Nucleus accumbens (tissue), 56 donors: ENCODE results near the gene STX8.

ENCODE experiments used
- DNase-seq, 56 donors: peaks; one replicate each; lab custom pipeline; 2025; lab: John Stamatoyannopoulos, UW

STX8 gene

DNA sequence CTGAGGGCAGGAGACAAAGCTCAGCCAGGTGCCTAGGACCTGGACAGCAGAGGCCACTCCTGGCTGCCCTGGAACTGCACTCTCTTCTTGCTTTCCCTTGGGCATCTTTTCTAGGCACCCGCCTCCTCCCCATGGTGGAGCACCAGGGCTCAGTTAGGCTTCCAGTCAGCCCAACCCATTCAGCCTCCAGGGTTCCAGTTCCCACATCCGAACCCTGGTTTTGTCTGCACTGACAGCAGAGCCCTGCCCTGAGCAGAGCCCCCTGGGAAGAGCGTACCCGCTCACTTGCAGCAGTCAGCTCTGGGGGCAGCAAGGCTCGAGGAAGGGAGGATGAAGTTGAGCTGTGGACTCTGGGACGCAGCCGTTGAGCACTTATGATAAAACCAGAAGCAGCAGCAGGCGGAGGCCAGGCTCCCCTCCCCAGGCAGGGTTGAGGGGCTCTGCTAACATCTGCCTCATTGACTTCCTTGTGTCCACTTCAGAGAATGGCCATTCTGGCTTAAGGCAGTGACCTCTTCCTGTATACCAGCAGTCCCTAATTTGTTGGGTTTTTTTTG lies 341.2 kb downstream of the STX8 start:
- DNase-seq = no peak

DNA sequence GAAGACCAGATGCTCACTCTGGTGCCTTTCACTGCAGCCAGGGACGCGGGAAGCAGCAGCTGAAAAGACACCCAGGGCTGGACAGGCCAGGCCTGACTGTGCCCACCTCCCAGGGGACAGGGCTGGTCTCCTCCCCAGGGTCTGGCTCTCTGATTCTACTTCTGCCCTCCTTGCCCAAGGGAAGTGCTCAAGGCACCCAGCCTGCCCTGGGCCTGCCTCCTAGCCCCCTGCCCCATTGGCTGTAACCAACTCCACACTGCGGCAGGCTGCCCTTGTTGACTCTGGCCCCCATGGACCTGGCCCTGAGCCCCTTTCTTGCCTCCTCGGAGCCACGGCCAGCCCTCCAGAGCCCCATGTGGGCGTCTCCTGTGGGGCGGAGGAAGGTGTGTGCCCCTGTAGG lies 341.9 kb downstream of the STX8 start:
- no peak for DNase-seq

DNA sequence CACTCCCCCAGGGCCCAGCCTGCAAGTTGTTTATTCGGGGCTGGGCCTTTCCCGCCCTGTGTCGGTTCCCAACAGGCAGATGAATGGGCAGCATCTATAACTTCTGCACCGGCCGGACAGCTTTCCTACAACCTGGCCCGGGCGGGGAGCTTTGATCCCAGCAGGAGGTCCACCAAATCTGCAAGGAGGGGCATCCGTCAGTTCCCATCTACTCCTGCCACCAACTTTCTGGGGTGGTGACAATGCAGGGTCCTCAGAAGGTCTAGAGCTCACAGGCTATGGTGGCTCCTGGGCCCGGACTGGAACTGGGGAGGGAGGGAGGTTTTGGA lies 342.4 kb downstream of the STX8 start:
- no peak for DNase-seq

DNA sequence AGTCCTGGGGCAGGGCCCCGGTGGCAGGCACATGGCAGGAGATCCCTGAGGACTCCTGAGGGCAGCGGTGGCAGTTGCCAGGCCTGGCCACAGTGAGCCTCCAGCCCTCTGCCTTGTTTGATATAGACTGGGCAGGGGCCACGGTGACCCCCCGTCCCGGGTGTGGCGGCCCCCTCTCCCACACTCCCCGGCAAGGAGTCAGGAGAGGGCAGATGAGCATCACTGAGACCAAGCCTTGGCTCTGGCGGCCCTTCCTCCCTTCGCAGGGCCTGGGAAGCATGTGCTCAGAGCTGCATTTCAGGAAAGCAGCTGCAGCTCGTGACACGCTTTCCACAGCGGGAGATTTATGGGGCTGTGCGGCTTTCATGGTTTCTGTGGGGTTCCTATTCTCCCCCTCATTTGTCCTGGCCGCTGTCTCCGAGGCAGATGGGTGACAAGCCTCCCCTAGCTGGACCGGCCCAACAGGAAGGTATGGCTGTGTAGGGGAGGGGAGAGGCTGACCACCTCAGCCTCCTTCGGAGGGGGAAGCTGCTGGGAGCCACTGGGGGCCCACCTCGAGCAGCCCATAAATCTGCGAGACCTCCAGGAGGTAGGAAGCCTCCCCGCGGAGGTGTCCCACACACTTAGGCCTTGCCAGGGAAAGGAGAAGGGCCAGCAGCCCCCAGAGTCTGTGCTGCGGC lies 342.9 kb downstream of the STX8 start:
- no peak for DNase-seq

DNA sequence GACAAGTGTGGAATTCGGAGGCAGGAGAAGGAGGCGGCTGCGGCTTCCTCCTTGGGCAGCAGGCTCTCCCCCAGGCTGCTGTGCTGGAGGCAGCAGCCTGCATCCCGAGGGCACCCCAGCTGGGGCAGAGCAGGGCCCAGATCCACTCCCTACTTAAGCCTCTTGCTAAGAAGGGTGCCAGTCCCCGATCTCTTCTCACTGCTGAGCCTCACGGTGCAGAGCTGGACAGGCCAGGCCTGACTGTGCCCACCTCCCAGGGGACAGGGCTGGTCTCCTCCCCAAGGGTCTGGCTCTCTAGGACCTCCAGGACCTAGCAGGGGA lies 343.5 kb downstream of the STX8 start:
- no peak for DNase-seq

DNA sequence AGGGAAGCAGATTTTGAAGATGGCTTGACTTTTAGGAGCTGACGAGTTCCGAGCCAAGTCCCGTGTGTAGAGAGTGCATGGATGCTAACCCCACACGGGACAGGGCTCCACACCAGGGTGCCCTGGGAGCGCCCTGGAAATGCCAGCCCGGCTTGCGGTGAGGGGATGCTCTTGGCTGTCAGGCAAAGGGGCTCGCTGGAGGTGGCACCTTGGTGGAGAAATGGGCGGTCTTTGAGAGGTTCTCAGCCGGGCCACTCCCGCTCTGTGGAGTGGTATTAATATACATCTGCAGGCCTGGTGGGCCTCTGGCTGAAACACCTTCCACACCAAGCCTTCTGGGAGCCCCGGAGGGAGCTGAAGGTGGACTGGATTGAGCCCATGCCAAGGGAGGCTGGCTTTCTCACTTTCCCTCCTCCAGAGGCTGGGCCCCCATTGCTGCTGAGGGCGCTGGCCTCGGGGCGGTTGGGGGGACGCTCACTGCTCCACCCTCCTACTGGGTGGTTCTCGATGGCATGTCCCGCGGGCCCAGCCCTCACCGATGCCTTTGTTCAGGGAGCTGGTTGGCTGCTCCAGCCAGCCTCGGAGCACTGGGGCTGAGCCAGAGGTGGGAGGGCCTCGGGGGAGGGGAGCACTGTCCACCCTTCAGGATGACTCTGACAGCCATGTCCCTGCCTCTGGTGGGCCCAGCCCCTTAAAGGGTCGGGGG lies 344.0 kb downstream of the STX8 start:
- no peak for DNase-seq

DNA sequence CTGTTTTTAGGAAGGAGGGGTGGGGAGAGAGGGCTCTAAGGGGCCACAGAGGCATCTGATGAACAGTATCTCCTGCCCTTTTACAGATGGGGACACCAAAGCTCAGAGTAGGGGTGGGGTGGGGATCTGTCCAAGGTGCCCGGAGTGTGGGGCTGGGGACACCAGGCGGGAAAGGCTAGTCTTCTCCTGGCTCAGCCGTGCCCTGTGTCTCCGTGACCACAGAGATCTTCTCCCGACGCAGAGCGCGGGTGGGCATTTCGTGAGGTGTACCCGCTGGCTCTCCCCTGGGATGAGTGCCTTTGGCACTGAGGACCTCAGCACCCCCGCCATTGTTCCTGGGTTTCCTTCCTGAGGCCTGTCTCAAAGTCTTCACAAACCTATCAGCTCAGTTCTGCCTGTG lies 344.8 kb downstream of the STX8 start:
- DNase-seq = no peak

DNA sequence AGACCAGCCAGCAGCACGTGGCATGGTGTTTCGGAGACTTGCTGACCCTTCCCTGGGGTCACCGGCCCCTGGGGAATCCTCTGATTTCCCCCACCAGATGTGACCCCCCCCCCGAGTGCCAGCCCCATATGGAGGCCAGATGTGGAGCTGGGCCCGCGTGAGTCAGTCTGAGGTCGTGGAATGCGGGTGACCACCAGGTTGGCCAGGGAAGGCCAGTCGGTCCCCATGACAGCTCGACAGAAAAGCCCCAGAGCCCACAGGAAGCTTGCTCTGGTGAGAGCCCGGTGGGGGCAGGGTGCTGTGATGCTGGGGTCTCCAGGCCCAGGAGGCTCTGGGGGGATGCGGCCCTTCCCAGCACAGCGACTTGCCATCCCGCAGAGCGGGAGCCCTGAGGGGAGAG lies 345.3 kb downstream of the STX8 start:
- DNase-seq = no peak

DNA sequence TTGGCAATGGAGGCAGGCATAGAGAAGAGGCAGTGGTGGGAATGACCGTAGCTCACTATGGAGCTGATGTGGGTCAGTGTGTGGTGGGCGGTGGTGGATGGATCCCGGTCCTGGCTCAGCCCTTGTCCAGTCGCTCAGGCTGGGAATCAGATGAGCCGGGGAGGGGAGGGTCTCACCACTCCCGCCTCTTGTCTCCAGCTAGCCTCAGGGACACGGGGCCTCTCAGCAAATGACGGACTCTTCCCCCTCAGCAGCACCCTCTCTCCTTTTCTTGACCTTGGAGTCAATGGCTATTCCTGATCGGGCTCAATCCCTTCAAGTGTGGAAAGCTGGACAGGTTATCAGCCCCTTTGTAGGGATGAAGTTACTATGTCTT lies 345.8 kb downstream of the STX8 start:
- DNase-seq = no peak

DNA sequence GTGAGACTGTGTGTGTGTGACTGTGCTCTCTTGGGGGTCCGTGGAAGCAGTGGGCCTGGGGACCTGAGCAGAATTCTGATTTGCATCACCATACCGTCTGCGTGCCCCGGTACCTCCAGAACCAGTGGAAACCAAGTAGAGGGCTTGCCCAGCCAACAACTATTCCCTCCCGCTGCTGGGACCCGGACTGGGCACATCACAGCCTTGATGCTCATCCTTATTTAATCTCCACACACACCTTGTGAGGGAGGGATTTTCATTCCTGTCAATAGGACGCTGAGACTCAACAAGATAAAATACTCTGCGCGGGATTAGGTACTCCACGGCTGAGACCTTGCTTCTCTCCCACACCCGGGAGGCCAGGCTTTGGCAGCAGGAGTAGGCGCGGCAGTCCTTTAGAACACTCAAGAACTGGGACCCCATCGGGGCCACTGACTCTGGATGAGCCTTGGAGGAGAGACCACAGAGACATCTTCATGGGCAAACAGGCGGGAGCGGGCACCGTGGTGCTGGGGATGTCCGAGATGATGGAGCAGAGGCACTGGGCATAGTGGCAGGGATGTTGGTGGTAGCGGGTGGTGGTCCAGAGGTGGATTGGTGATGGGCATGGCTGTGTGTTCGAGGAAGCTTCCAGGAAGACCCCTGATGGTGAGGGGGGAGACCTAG lies 346.3 kb downstream of the STX8 start:
- DNase-seq = no peak

DNA sequence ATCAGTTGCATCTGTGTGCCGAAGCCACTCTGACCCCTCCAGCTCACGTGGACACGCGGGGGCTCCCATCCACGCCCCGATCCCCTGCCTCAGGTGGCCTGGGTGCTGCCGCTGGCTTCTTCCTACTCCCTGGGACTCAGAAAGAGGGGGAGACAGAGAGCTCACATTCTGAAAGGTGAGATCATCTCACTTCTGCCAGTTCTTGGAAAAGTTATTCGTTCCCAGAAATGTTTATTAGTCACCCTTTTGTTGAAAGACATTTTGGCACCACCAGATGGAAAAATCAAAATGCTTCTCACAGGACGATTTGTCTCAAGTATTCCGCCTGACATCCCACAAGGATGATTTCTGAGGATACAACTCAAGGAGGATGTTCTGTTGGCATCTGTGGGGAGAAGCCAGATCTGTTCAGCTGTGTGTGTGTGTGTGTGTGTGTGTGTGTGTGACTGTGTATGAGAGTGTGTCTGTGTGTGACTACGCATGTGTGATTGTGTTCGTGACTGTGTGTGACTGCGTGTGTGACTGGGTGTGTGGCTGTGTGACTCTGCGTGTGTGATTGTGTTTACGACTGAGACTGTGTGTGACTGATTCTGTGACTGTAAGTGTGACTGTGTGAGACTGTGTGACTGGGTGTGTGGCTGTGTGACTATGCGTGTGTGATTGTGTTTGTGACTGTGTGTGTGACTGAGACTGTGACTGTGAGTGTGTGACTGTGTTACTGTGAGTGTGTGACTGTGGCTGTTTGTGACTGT lies 347.0 kb downstream of the STX8 start:
- DNase-seq = no peak

DNA sequence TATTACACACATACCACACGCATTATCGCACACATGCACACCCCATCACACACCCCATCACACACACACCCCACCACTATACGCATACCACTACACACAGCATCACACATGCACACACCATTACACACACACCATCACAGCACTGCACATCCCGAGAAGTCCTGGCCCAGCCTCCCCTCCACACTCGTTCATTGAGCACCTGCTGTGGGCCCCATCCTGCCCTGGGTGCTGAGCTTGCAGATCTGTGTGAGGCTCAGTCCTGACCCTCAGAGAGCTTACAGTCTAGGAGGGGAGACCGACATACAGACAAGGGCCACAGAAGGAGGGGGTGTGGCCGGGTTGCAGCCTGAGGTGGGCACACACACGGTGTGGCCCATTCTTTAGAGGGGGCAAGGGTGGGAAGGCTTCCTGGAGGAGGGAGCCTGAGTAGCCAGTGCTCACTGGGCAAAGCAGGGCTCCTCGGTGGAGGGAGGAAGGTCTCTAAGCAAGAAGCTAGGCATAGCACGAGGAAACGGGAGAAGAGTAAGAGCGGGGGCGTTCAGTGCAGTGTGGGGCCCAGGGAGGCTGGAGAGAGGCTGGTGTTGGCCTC lies 347.7 kb downstream of the STX8 start:
- peak in 1 of 56 donors; percentile 17 for DNase-seq

DNA sequence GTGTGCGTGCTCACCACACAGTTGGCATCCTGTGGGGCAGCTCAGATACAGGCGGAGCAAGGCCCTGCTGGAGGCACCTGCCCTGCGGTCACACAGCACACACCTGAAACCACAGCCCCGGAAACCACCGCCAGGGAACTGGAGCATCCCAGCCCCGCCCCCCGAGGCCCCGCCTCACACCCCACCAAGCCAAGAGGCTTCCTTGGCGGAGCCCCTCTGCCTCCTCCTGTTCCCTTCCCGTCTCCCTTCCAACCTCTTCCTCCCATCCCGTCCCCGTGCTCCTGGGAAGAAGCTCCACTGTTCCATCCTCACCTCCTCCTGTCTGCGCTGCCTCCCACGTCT lies 348.9 kb downstream of the STX8 start:
- no peak for DNase-seq

DNA sequence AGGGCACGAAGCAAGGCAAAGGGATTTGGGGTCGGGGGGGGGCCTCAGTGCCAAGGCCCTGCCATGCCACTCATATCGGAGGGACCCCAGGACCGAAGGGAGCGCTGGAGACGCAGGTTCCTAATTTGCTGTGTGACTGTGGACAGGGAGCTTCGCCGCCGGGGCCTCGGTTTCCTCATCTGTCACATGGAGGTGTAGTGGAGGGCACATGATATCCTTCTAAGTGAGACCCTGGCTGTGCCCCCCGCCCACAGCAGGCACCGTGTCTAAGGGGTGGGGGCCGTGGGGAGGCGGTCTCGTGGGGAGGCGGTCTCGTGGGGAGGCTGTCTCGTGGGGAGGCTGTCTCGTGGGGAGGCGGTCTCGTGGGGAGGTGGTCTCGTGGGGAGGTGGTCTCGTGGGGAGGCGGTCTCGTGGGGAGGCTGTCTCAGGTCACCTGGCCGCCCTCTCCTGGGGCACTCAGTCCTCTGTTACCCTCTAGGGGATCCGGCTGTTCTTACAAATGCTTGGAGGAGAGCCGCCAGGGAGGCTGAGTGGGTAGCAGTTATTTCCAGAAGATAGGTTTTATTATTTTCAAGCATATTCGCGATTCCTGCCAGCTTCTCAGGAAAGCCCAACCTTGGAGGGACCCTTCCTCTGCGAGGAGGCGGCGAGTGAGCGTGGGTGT lies 349.4 kb downstream of the STX8 start:
- no peak for DNase-seq

DNA sequence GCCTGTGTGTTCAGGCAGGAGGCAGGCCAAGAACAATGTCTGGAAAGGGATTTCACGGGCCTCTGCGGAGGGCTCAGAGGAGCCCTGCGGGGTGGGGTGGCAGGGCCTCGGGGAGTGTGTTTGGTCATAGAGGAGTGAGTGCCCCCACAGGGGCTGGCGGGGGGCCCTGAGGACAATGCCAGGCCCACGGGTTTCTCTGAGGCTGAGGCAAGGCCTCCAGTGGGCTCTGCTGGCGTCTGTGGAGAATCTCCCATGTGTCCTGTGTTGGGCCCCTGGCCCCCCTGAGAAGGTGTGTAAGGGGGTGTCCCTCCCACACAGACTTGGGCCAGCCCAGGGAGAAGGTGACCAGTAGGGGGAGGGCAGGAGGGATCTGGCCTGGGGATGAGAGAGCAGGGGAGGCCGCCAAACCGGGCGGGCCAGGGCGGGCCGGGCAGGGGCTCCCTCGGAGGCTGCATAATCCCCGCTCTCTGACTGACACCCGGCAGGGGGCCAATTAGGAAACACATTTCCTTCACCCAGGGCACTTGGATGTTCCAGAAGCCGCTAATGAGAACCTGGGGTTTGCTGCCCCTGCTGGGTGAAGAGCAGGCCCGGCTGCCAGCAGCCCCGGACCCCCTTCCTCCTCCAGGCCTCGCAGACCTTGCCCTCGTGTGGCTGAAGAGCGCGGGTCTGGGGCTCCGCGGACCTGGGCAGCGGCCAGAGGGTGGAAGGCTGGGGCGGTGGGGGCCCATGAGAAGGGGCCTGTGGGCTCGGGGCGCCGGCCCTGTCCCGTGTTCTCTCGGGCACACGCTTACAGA lies 350.1 kb downstream of the STX8 start:
- no peak for DNase-seq

DNA sequence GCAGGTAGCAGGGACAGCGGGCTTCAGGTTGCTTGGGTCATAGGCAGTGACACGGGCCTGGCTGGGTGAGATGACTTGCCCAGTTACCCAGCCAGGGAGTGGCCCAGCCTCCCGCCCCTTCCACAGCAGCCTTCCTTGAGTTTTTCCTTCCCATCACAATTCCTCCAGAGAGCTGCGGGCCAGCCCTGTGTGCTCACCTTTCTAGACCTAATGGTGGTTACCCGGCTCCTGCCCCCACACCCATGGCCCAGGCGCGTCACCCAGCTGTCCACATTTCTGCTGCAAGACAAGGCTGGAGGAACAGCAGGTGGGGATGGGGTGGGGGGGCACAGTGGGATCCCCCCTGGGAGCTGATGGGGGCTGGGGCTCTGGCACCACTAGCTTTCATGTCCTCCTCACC lies 351.1 kb downstream of the STX8 start:
- no peak for DNase-seq

DNA sequence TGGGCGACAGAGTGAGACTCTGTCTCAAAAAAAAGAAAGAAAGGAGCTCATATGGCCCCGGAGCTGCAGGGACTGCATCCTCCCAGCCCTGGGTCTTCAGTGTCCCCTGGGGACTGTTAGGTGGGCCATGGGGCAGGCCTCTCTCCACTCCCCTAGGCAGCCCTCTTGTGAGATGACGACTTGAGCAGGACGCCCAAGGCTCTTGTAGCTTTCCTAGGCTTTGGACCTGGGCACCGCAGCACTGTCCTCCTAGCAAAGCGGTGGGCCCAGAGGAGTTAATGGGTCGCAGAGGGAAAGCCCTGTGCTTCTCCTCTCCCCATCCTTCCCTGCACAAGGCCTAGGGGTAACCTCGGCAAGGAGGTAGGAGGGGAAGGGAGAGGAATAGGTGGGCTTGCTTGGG lies 352.1 kb downstream of the STX8 start:
- DNase-seq = no peak

DNA sequence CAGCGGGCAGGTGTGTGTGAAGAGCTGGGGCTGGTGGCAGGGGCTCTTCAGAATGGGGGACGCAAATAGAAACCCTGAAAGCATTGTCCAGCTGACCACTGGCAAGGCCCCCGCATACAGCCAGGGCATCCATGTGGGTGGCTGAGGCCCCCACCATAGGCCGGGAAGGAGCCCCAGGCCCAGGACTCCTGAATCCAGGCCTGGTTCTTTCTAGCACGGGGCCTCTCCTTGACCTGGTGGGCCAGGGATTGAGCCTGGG lies 353.8 kb downstream of the STX8 start:
- DNase-seq = no peak

DNA sequence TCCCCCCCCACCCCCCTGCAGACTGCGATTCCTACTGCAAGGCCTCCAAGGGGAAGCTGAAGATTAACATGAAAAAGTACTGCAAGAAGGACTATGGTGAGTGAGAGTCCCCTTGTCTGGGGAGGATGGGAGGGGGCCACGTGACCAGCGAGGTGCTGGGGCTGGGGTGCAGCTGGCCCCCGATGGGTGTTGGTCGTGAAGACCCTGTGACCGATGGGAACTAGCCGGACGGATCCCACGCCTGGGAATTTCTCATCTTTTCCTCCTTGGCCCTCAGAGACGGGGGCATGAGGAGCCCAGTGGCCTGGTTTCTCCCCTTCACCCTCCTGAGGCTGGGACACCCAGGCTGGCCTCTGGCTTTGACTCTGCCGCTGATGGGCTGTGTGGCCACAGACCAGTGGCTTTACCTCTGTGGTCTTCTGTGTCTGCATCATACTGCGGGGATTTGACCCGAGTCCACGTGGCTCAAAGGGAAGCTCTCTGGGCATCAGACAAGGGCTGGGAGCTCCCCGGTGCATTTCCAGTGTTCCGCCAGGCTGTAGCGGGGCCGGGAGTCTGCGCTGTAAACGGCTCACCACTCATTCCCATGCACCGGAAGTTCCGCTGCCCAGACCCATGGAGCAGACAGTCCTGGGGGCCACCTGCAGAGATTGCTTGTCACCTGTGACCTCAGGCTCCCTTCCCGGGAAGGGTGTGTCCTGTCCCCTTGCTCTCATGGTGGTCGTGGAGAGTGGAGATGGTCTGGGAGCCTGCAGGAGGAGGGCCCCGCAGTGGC lies 354.3 kb downstream of the STX8 start:
- DNase-seq = no peak
